T-helper 17 cell (primary cell): ENCODE results near the gene KDM4D. TPM values are rescaled to one million over a fixed set of nuclear protein-coding genes. Genes with fewer than 3 reads are reported as not detected.

Experiments
- ATAC-seq: fragments of 150-1000 bp; cut with Tn5 transposase; 2 replicates; pipeline ENCODE4 v1.10.0; 2021; ENCODE audit warnings: mild to moderate bottlenecking, moderate library complexity
- DNase-seq, 3 donors: peaks; one replicate each; pipeline versions ENCODE4 v3.0.0 to v3.0.0-alpha.2; 2020 to 2021
- H3K9me3 ChIP-seq: one replicate; pipeline ENCODE4 v1.7.0; 2013; ENCODE audit warnings: low read length, mild to moderate bottlenecking; ENCODE audit not compliant: control insufficient read depth, poor library complexity, severe bottlenecking
- H3K27ac Mint-ChIP-seq: one replicate; pipeline ENCODE4 v1.8.0; 2022; ENCODE audit warnings: mild to moderate bottlenecking, moderate library complexity, mixed read lengths
- H3K27me3 Mint-ChIP-seq: one replicate; pipeline ENCODE4 v1.8.0; 2022; ENCODE audit warnings: mixed read lengths
- H3K36me3 Mint-ChIP-seq: one replicate; pipeline ENCODE4 v1.8.0; 2022; ENCODE audit warnings: low read depth, mixed read lengths
- H3K4me1 Mint-ChIP-seq: one replicate; pipeline ENCODE4 v1.8.0; 2022; ENCODE audit warnings: mild to moderate bottlenecking, mixed read lengths
- H3K4me3 Mint-ChIP-seq: one replicate; pipeline ENCODE4 v1.8.0; 2022; ENCODE audit warnings: mild to moderate bottlenecking, moderate library complexity, mixed read lengths
- total RNA-seq, 4 donors: library from RNA in 2 of 4; stranded (reverse) in 2 of 4; gene quantifications; one replicate each; pipeline ENCODE4 v1.2.3 and lab custom pipeline; 2022 to 2026

The KDM4D gene
- total RNA-seq, 2 donors from 2014 or later = 0.23 to 0.27 TPM

GRCh38 chr11:94938095-94939055, 35.1 kb upstream of the KDM4D start:
- DNase-seq = no peak
- H3K9me3 ChIP-seq = no peaks in the 10 kb centered on the region
- Mint-ChIP-seq H3K27me3 (peaks cover 5% of the 10 kb centered on the region), H3K36me3 (no peaks in the 10 kb centered on the region), H3K4me3 (no peak overlapping the region), H3K4me1 (peaks cover 27% of the 10 kb centered on the region), H3K27ac (no peak overlapping the region)
- ATAC-seq = no peak

DNA sequence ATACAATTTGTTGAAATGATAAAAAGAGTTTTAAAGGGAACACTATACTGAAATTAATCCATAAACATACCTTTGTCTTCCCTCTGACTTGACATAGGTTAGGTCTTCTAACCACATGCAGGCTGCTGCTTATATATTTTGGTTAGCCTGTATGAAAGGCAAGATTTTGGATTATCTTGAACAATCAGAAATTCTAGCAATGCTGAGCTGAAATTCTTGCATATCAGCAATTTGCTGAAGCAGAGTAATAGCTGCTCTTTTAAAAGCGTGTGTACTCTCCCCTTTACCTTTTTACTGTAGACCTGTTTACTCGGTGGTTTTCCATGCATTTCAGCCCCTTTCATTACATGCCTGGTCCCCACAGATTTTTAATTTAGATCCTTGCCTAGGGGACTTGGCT, 34.2 kb upstream of the KDM4D start:
- H3K4me1 Mint-ChIP-seq = peaks cover 18% of the 10 kb centered on the region
- DNase-seq = no peak
- H3K4me3 Mint-ChIP-seq = no peak overlapping the region
- no peak for ATAC-seq
- no peaks in the 10 kb centered on the region for H3K36me3 Mint-ChIP-seq
- no peak overlapping the region for H3K27ac Mint-ChIP-seq
- H3K27me3 Mint-ChIP-seq = peaks cover 12% of the 10 kb centered on the region
- H3K9me3 ChIP-seq = no peaks in the 10 kb centered on the region

- peaks cover 12% of the 10 kb centered on the region for H3K27me3 Mint-ChIP-seq
- H3K36me3 Mint-ChIP-seq = no peaks in the 10 kb centered on the region
- no peak overlapping the region for H3K27ac Mint-ChIP-seq
- H3K4me3 Mint-ChIP-seq = no peak overlapping the region
- ATAC-seq (no peak), DNase-seq (no peak)
- H3K4me1 Mint-ChIP-seq = peaks cover 3% of the 10 kb centered on the region
- no peaks in the 10 kb centered on the region for H3K9me3 ChIP-seq
Measured at GRCh38 chr11:94941131-94941530, 32.4 kb upstream of the KDM4D start.

GRCh38 chr11:94946812-94947211, 26.7 kb upstream of the KDM4D start:
- no peaks in the 10 kb centered on the region for H3K4me1 Mint-ChIP-seq

DNA sequence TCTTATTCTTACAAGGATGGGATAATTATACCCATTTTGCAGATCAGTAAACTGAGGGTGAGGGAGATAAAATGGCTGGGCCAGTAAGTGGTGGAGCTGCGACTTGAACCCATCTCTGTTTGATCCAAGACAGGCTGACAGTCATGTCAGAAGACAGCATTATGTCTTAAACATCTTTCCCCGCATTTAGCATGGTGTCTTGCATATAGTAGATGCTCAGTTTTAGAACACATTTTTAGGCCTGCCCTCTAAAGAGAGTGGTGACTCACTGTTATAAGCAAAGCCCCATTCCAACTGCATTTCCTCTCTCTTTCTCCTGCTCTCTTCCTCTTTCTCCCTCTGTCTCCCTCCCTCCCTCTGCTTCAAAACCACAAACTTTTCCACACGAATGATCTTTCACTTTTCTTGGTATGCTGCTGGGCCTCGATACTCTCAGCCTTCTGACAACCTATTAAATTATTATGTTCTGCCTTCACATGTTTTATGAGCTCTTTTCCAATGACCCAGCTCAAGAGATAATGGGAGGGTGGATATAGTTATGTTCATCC, 25.4 kb upstream of the KDM4D start:
- Mint-ChIP-seq H3K27me3 (peaks cover 7% of the 10 kb centered on the region), H3K36me3 (no peaks in the 10 kb centered on the region), H3K27ac (no peak overlapping the region)

More at GRCh38 chr11:94946812-94947211, 26.7 kb upstream of the KDM4D start:
- Mint-ChIP-seq H3K4me3 (no peak overlapping the region), H3K36me3 (no peaks in the 10 kb centered on the region), H3K27ac (no peak overlapping the region), H3K27me3 (peaks cover 7% of the 10 kb centered on the region)
- DNase-seq = no peak
- no peak for ATAC-seq
- no peaks in the 10 kb centered on the region for H3K9me3 ChIP-seq

GRCh38 chr11:94954753-94955152, 18.8 kb upstream of the KDM4D start:
- H3K4me1 Mint-ChIP-seq = no peaks in the 10 kb centered on the region
- H3K27ac Mint-ChIP-seq = no peak overlapping the region
- peak; percentile 44 for ATAC-seq

More for the DNA sequence above, 25.4 kb upstream of the KDM4D start:
- no peak for ATAC-seq
- Mint-ChIP-seq H3K4me3 (no peak overlapping the region), H3K4me1 (no peaks in the 10 kb centered on the region)
- DNase-seq = no peak
- no peaks in the 10 kb centered on the region for H3K9me3 ChIP-seq

DNA sequence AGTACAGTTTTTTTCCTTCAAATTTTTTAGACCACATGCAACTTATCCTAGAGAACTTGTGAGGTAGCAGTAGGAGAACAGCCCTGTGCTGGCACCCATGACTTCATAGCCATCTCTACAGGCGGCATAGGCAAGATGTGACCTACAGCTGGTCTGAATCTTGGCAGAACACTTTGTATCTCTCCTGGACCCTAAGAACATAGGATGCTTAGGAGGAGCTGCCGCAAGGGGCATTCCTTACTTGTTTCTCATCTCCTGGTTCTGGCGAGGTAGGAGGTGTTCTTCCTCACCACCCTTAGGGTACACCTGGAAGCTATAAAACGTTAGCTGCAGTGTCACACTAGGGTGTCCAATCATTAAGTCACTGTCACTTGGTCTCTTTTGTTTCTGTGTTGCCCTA, 16.5 kb upstream of the KDM4D start:
- H3K27me3 Mint-ChIP-seq = peaks cover 6% of the 10 kb centered on the region
- DNase-seq (no peak), ATAC-seq (no peak)
- H3K36me3 Mint-ChIP-seq = no peaks in the 10 kb centered on the region
- H3K9me3 ChIP-seq = no peaks in the 10 kb centered on the region
- H3K4me3 Mint-ChIP-seq = no peak overlapping the region
- no peak overlapping the region for H3K27ac Mint-ChIP-seq
- H3K4me1 Mint-ChIP-seq = no peaks in the 10 kb centered on the region

More at GRCh38 chr11:94954753-94955152, 18.8 kb upstream of the KDM4D start:
- Mint-ChIP-seq H3K36me3 (no peaks in the 10 kb centered on the region), H3K4me3 (no peak overlapping the region), H3K27me3 (peaks cover 6% of the 10 kb centered on the region)
- DNase-seq = no peak
- H3K9me3 ChIP-seq = no peaks in the 10 kb centered on the region

DNA sequence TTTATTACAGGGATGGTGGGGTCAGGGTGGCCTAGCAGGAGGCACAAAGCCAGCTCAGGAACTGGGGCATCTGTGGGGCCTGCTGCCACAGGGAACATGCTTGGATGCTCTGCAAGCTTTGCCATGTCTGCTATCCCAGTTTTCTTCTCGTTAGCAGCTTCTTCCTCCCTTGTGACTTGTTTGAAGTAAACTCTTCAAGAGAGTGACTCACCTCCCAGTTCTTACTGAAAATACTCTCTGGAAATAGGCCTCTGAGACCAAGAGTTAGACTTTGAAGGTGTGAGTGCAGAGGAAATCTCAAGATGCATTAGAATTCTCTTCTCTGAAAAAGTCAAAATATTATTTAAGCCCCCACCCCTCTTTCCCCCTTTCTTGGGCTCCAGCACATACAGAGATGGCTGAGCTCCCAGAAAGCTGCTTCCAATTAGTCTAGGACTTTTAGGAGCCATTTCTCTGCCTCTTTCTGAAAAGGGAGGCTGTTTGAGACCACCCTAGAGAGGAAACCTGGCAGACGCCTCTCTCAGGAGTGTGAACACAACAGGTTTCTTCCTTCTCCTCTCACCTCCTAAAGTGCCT, 15.3 kb upstream of the KDM4D start:
- Mint-ChIP-seq H3K36me3 (no peaks in the 10 kb centered on the region), H3K4me1 (no peaks in the 10 kb centered on the region), H3K4me3 (no peak overlapping the region), H3K27ac (no peak overlapping the region), H3K27me3 (peaks cover 6% of the 10 kb centered on the region)
- ATAC-seq (no peak), DNase-seq (no peak)
- no peaks in the 10 kb centered on the region for H3K9me3 ChIP-seq

DNA sequence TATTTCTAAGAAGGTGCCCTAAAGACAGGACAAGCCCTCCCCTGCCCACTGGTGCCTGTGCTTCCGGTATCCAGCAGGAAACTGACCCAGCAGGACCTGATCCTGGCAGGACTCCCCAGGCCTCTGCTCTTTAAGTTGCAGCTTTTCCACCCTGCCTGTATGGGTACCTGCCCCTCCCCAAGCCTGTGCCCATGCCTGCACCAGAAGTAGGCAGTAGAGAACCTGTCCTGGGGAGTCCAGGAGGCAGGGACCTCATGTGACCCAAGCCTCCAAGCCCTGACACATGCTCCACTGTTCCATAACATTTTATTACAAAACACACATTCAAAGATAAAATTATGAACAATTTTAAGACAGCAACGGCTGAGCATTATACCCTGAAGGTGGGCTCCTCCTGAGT, 14.3 kb upstream of the KDM4D start:
- H3K27me3 Mint-ChIP-seq = peaks cover 6% of the 10 kb centered on the region
- ATAC-seq (no peak), DNase-seq (no peak)
- no peak overlapping the region for H3K4me3 Mint-ChIP-seq
- no peaks in the 10 kb centered on the region for H3K36me3 Mint-ChIP-seq
- H3K4me1 Mint-ChIP-seq = peaks cover 1% of the 10 kb centered on the region
- no peaks in the 10 kb centered on the region for H3K9me3 ChIP-seq
- peak overlapping the region; percentile 62 for H3K27ac Mint-ChIP-seq

DNA sequence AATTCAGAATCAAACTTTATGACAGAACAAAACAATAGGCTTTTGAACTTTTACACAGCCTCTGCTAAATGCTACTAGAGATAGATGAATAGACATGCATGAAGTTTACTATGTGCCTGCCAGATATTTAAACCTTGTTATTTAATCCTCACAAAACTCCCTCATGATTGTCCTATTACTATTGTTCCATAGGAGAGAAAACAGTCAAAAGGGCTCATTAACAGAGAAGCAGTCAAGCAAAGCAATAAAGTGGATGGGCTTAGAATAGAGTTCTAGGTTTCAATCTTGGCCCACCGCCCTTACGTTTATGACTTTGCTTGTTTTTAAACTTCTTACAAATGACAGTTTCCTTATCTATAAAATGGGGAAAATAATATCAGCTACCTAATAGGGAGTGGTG, 13.0 kb upstream of the KDM4D start:
- no peaks in the 10 kb centered on the region for H3K9me3 ChIP-seq
- no peak overlapping the region for H3K4me3 Mint-ChIP-seq
- peak overlapping the region; percentile 37 for H3K27ac Mint-ChIP-seq
- no peaks in the 10 kb centered on the region for H3K27me3 Mint-ChIP-seq
- peaks cover 8% of the 10 kb centered on the region for H3K36me3 Mint-ChIP-seq
- DNase-seq = no peak
- ATAC-seq = no peak
- peaks cover 13% of the 10 kb centered on the region for H3K4me1 Mint-ChIP-seq

DNA sequence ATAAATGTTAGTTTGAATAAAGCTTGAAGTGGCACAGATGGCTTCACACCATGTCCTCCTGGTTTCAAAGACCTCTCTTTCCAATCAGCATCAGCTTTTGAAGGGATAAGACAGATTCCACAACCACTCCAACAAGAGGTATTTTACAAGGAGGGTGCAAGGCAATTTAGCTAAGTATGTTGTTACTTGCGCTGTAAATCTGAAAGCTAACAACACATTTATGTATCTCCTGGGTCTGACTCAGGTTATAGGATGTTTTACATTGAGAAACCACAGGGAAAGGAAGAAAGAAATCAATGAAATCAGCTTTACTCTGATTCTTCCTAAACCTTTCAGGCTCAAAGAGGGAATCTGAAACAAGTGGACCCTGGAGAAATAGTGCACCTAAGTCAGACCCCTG, 12.3 kb upstream of the KDM4D start:
- H3K9me3 ChIP-seq = no peaks in the 10 kb centered on the region
- Mint-ChIP-seq H3K27me3 (no peaks in the 10 kb centered on the region), H3K36me3 (peaks cover 9% of the 10 kb centered on the region), H3K4me1 (peaks cover 18% of the 10 kb centered on the region), H3K27ac (no peak overlapping the region), H3K4me3 (no peak overlapping the region)
- ATAC-seq = no peak
- DNase-seq = no peak

DNA sequence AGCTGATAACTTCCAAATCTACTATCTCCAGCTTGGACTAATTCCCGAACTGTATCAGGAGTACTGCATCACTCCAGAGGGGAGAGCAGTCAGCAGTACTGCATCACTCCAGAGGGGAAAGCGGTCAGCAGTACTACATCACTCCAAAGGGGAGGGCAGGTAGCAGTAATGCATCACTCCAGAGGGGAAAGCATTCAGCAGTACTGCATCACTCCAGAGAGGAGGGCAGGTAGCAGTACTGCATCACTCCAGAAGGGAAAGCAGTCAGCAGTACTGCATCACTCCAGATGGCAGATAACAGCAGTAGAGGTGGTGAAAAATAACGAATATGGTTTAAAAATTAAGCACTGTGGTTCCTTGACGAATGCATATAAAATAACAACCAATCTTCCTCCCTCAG, 8.6 kb upstream of the KDM4D start:
- ATAC-seq (peak; percentile 21), DNase-seq (no peak)
- peaks cover 29% of the 10 kb centered on the region for H3K4me1 Mint-ChIP-seq
- no peak overlapping the region for H3K4me3 Mint-ChIP-seq
- no peaks in the 10 kb centered on the region for H3K27me3 Mint-ChIP-seq
- H3K27ac Mint-ChIP-seq = peak overlapping the region; percentile 60
- peaks cover 18% of the 10 kb centered on the region for H3K36me3 Mint-ChIP-seq
- H3K9me3 ChIP-seq = no peaks in the 10 kb centered on the region

- no peak overlapping the region for H3K4me3 Mint-ChIP-seq
Measured at GRCh38 chr11:94968334-94968958, 5.1 kb upstream of the KDM4D start.

More at GRCh38 chr11:94968334-94968958, 5.1 kb upstream of the KDM4D start:
- ATAC-seq = no peak
- Mint-ChIP-seq H3K27me3 (no peaks in the 10 kb centered on the region), H3K4me1 (peaks cover 37% of the 10 kb centered on the region), H3K27ac (peak overlapping the region; percentile 83), H3K36me3 (peaks cover 23% of the 10 kb centered on the region)
- no peak for DNase-seq
- H3K9me3 ChIP-seq = no peaks in the 10 kb centered on the region
